Measurements from ENCODE around the gene EXOC3L2. TPM values are rescaled to one million over a fixed set of nuclear protein-coding genes. Genes with fewer than 3 reads are reported as not detected.

Gene EXOC3L2
- total RNA-seq, 1 experiment from 2014 or later, result not detected

DNA sequence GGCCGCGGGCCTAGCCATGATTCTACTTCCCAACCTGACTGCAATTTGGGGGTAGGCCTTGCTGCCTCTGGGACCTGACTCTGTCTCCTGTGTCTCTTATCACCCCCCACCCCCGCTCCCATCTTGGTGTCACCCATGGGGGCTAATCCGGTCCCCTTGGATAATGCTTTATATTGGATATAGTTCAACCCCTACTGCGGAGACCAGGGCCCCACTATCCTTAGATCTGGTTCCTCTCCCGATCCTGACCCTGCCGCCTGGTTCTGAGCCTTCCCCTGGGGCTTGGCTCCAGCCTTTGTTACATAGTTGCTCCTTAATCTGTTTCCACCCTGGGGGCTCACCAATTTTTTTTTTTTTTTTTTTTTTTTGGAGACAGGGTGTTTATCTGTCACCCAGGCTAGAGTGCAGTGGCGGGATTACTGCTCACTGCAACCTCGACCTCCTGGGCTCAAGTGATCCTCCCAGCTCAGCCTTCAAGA, 65.3 kb downstream of the EXOC3L2 start:
- DNase-seq (ENCODE audit: low read depth), result no peak

- DNase-seq (ENCODE audit: low read depth), result peak; percentile 42
Measured at GRCh38 chr19:45179072-45179891, 65.9 kb downstream of the EXOC3L2 start.

DNA sequence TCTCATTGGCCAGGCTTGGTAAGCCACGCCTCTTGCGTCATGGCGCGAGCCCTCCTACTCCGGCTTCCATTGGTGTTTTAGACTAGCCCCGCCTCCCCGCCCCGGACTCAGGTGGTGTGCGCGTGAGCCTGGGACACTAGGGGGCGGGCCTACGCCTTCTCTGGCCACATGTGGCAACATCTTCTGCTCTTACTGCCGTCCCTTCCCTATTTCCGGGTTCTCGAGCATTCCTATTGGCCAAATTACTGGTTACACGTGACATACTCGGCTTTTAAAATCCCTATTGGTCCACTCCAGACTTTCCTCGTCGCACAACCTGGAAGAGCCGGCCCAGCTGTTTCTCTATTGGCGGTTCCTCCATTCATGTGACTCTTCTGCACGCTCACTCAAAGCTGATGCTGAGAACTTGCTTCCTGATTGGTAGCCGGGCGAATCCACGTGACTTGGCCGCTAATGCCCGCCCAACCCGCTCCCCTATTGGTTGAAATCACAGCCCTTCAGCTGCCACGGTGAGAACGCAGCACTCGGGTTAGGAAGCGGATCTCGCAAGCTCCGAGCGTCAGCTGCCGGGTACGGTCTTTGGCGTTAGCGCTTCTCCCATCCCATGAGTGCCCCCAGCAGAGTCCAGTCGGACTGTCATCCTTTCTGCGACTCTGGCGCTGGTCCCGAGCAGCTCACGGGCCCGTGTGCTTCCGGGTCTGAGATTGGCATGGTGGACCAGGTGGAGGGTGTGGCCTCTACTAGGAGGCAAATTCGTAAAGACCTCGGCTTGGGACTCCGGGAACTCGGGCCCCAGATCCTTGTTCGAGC, 66.7 kb downstream of the EXOC3L2 start, which contains the start of gene BLOC1S3:
TSS of gene BLOC1S3 (plus strand) at position 523 of the 810 bp plus-strand sequence. CDS start 513 bp downstream, outside the sequence.
- peak; percentile 100 for DNase-seq (ENCODE audit: low read depth)

- peak; percentile 68 for DNase-seq (ENCODE audit: low read depth)
Measured at GRCh38 chr19:45177817-45178261, 67.4 kb downstream of the EXOC3L2 start, which contains the start of gene TRAPPC6A. TRAPPC6A (minus strand) TSS chr19:45178237; CDS start chr19:45178218, 19 bp downstream.

DNA sequence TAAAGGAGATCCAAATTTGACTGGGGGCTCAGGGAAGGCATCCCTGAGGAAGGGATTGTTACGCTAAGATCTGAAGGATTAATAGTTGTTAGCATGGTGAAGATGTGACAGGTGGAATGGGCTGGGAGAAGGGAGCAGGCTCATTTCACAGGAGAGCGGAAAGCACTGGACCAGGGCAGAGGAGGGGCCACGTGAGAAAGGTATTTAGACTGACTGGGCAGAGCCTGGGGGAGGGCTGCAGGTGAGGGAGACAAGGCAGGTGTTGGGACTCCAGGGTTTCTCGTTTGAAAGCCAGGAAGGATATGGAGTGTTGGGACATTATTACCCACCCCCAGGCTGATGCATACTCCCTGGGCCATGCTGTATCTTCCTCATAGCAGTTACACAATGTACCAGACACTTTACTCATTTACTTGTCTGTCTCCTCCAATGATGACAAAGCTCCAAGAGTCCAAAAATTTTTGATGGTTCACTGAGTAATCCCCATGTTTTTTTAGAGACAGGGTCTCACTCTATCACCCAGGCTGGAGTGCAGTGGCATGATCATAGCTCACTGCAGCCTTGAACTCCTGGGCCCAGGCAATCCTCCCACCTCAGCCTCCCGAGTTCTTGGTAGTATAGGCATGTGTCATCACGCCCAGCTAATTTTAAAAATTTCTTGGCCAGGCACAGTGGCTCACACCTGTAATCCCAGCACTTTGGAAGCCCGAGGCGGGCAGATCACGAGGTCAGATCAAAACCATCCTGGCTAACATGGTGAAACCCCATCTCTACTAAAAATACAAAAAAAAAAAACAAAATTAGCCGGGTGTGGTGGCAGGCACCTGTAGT, 69.5 kb downstream of the EXOC3L2 start:
- DNase-seq (ENCODE audit: low read depth), result no peak

GRCh38 chr19:45173816-45174215, 71.4 kb downstream of the EXOC3L2 start:
- DNase-seq (ENCODE audit: low read depth), result peak; percentile 95

DNA sequence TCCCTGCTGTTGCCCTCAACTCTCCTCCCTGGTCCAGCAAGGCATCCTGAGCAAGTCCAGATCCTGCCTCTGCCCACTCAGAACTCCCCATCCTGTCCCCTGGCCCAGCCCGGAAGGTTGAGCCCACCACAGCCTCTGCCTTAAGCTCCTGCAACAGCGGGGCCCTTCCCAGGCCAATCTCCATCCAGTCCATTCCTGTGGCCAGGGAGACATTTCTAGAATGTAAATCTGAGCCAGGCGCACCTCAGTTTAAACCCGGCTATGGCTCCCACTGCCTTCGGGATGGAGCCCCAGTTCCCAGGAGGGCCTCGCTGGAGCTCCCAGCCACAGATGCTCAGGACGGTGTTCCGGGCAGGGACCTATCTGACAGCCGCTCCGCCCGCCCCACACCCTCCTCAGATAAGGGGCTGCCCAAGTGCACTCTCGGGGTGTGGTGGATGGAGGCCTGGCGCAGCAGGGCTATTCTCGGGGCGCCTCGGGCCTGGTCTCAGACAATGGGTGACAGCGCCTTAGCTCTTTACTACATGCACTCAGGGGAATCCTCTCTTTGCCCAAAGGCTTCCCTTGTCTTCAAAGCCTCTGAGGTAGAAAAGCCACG, 72.5 kb downstream of the EXOC3L2 start:
- DNase-seq (ENCODE audit: low read depth), result no peak

GRCh38 chr19:45172173-45172572, 73.0 kb downstream of the EXOC3L2 start:
- no peak for DNase-seq (ENCODE audit: low read depth)

DNA sequence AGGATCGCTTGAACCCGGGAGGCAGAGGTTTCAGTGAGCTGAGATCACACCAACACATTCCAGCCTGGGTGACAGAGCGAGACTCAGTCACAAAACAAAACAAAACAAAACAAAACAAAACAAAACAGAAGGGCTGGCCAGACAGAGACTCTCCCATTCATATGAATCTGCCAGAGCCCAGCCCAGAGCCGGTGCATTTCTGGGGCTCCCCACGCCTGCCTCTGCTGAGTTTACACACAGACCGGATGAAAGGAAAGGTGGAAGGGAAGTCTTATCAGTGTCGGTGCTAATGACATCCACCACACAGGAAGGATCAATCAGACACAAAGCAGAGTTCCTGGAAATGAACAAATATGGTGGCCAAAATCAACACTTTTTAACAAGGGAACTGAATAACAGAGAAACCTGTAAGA, 74.0 kb downstream of the EXOC3L2 start:
- no peak for DNase-seq (ENCODE audit: low read depth)

DNA sequence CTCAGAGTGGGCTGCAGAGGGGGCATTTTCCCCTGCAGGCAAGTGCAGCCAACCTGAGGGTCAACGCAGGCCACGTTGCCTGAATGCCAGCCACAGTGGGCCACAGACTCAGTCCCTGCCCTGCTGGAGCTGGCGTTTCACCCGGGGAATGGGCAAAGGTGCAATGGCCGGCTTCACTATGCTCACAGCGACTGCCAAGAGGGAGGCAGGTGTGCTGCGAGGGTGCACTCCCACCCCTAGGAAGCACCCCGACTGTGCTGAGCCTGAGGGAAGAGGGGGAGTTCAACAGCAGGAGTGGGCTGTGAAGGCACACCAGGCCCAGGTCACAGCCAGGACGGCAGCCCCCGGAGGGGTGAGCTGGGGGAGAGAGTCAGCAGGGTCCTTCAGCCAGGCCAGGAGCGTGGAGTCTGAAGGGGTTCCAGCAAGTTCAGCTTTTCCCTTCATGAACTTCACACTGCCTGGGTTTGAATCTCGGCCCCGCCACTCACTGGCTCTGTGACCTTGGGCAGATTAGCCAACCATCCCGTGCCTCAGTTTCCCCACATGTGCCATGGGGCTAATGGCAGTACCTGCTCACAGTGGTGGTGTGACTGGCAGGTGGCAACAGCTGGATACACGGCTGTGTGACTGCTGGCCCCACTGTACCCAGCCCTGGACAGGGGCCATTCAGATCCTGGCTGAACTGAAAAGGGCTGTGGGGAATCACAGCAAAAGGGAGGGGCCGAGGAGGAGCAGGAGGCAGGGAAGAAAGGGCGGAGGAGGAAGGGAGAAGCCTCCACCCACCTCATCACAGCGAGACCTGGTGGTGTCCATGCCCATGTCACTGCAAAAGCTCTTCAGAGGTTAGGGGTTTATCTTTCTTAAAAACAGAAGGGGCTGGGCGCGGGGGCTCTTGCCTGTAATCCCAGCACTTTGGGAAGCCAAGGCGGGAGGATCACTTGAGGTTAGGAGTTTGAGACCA, 74.8 kb downstream of the EXOC3L2 start:
- DNase-seq (ENCODE audit: low read depth), result no peak

- no peak for DNase-seq (ENCODE audit: low read depth)
Measured at GRCh38 chr19:45169602-45170001, 75.6 kb downstream of the EXOC3L2 start.

GRCh38 chr19:45168767-45169351, 76.3 kb downstream of the EXOC3L2 start:
- DNase-seq (ENCODE audit: low read depth), result no peak

- no peak for DNase-seq (ENCODE audit: low read depth)
Measured at GRCh38 chr19:45166723-45167252, 78.4 kb downstream of the EXOC3L2 start.

- DNase-seq (ENCODE audit: low read depth), result no peak
Measured at GRCh38 chr19:45164577-45165335, 80.5 kb downstream of the EXOC3L2 start.

DNA sequence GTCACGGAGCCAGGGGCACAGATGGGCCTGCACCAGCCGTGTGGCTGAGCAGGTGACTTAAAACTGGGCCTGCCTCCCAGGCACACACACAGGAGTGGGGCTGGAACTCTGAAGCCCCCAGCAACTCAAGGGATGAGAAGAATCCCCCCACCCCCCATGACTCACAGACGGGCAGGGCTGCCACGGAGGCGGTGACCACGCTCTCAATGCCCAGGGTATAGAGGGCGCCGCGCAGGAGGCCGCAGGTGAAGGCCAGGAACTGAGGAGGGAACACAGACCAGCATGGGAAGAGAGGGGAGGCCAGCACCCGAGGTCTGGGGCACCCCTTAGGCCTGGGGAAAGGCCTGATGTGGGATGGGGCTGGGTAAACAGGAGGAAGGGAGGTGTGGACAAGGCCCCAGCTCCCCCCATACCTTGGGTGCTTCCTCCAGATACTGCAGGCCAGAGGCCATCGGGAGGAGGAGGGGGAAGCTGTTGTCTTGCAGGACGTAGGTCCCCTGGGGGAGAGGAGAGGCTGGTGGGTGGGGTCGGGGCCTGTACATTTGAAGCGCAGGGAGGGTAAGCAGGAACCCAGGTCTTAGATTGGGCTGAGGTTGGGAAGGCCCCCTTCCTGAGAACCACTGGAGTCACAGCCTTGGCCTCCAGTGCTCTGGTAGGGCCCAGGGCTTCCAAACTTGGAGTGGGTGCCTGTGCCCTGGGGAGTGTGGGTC, 81.3 kb downstream of the EXOC3L2 start:
- DNase-seq (ENCODE audit: low read depth), result no peak

- DNase-seq (ENCODE audit: low read depth), result no peak
Measured at GRCh38 chr19:45163156-45163555, 82.1 kb downstream of the EXOC3L2 start.

DNA sequence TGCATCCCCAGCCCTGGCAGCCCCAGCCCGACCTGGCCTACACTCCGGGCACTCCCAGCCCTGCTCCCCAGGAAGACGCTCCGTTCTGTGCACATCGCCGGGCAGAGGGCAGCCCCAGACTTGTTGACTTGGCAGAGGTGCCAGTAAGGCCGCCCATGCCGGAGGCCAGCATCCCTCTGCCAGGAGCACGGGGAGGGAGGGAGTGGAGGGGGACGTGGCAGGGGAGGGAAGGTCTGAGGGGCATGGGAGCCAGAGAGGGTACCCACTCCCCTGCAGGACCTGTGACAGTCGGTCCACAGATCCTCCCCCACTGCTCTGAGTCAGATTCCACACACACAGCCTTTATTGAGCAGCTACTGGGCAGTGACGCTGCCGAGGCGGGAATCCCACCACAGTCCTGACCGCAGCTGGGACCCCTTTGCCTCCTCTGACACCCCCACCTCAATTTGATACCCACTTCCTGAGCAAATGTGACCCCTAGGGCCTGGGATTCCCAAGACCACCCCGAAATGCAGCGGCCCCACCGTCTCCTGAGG, 82.5 kb downstream of the EXOC3L2 start:
- no peak for DNase-seq (ENCODE audit: low read depth)

All from M059J (cell line).